ENCODE data around the gene CDK5RAP2. TPM values are rescaled to one million over a fixed set of nuclear protein-coding genes. Genes with fewer than 3 reads are reported as not detected.

CDK5RAP2 gene
- total and polyA plus RNA-seq, 10 of the 15 experiments (the other 5 are each of a cell fraction or from before 2014, with no cell fraction given): 16.2 to 53.5 (median 34.5) TPM

- TF ChIP-seq HDGF (IDR thresholded peaks at IDR 0.05): no peak
- TF ChIP-seq RUNX3 (IDR thresholded peaks at IDR 0.05; ENCODE audit: low read length): no peak
- TF ChIP-seq ASH2L (IDR thresholded peaks at IDR 0.05; ENCODE audit: borderline replicate concordance, low read depth): no peak
- TF ChIP-seq HDAC2 (IDR thresholded peaks at IDR 0.05): no peak
- no peak for TF ChIP-seq POLR2AphosphoS5 (IDR thresholded peaks at IDR 0.05; ENCODE audit: low read length)
- no peak for TF ChIP-seq CTCF (IDR thresholded peaks at IDR 0.05 in 2 of 3, conservative IDR thresholded peaks at IDR 0.05 in 1 of 3; ENCODE audit: control insufficient read depth in 2 of 3, extremely low read depth in 1 of 3, insufficient read depth in 1 of 3, low read depth in 3 of 3, low read length in 3 of 3)
- no peak for TF ChIP-seq BACH1 (IDR thresholded peaks at IDR 0.05; ENCODE audit: borderline replicate concordance)
Measured at GRCh38 chr9:120561709-120562108, 18.3 kb downstream of the CDK5RAP2 start (continued).

- H3K27me3 ChIP-seq (replicated peaks in 1 of 2; ENCODE audit: control insufficient read depth in 2 of 2, insufficient read depth in 2 of 2, low read length in 1 of 2): no peaks in the 10 kb centered on the region
- H3K27ac ChIP-seq (ENCODE audit: control insufficient read depth, insufficient read depth): no peak overlapping the region
- TF ChIP-seq, protein P1, sequence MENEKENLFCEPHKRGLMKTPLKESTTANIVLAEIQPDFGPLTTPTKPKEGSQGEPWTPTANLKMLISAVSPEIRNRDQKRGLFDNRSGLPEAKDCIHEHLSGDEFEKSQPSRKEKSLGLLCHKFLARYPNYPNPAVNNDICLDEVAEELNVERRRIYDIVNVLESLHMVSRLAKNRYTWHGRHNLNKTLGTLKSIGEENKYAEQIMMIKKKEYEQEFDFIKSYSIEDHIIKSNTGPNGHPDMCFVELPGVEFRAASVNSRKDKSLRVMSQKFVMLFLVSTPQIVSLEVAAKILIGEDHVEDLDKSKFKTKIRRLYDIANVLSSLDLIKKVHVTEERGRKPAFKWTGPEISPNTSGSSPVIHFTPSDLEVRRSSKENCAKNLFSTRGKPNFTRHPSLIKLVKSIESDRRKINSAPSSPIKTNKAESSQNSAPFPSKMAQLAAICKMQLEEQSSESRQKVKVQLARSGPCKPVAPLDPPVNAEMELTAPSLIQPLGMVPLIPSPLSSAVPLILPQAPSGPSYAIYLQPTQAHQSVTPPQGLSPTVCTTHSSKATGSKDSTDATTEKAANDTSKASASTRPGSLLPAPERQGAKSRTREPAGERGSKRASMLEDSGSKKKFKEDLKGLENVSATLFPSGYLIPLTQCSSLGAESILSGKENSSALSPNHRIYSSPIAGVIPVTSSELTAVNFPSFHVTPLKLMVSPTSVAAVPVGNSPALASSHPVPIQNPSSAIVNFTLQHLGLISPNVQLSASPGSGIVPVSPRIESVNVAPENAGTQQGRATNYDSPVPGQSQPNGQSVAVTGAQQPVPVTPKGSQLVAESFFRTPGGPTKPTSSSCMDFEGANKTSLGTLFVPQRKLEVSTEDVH (IDR thresholded peaks at IDR 0.05; ENCODE audit: low read depth, partially characterized antibody): no peak
- TF ChIP-seq SMC3 (IDR thresholded peaks at IDR 0.05; ENCODE audit: borderline replicate concordance, low read length): no peak
- H3K4me3 ChIP-seq: no peak overlapping the region
- DNase-seq (ENCODE audit: low read depth, low spot score) (no peak), FAIRE-seq (no peak), ATAC-seq (no peak)
- H3K36me3 ChIP-seq (ENCODE audit: control insufficient read depth in 2 of 2, insufficient read depth in 2 of 2, low read length in 1 of 2): peaks cover 6 to 11% of the 10 kb centered on the region in 2 experiments; a peak in 3 of 4 replicates
- no peak overlapping the region for H3K4me2 ChIP-seq (ENCODE audit: control insufficient read depth, insufficient read depth)
- no TSS peak for BruUV-seq (replicated peaks)
- in situ Hi-C loops (cut with MboI): no loop called here
- no peaks in the 10 kb centered on the region for H3K4me1 ChIP-seq (ENCODE audit: control insufficient read depth, insufficient read depth, low read length)
- no peak overlapping the region for H2AFZ ChIP-seq (ENCODE audit: control insufficient read depth, low read depth, low read length)
- 100% methylated on average over 1 of the region's 1 CpG for WGBS (ENCODE audit: insufficient coverage, insufficient replicate concordance, low lambda C conversion rate, missing lambda C conversion rate)
- ChIA-PET CTCF (no interaction called here), SMC1A (ENCODE audit: uncharacterized antibody, unreplicated experiment) (no interaction called here), RAD21 (ENCODE audit: unreplicated experiment) (no interaction called here), POLR2A (interaction anchor here (0.6 to 0.7 kb wide), 2 partner anchors 70 to 393 kb away, joined by 3 read pairs; no protein-coding TSS in a partner anchor)
- no peaks in the 10 kb centered on the region; the same call in 1 of the 2 replicates for H3K79me2 ChIP-seq (ENCODE audit: control insufficient read depth, insufficient read depth, low read length)
- intact Hi-C loops (cut with micrococcal nuclease; ENCODE audit: unreplicated experiment): no loop called here
- no peaks in the 10 kb centered on the region for H4K20me1 ChIP-seq (ENCODE audit: control insufficient read depth, insufficient read depth)
- no peaks in the 10 kb centered on the region for H3K9me3 ChIP-seq (replicated peaks; ENCODE audit: control insufficient read depth, insufficient read depth, low read length)
- H3K9ac ChIP-seq (ENCODE audit: control insufficient read depth, insufficient read depth, low read length): no peak overlapping the region
Measured at GRCh38 chr9:120559546-120559945, 20.4 kb downstream of the CDK5RAP2 start.
